Body of pancreas (tissue), 4 donors: ENCODE measurements around the gene CDK16.

ENCODE experiments used
- CTCF ChIP-seq, 7 experiments: fragments of 450-650 bp in 4 of 7; fragments of 200-600 bp in 3 of 7; sonication (generic) in 3 of 7; IDR thresholded peaks; one replicate each; pipeline ENCODE4 v1.5.1; 2016 to 2019; ENCODE audit warnings: antibody characterized with exemption in 7 of 7
- POLR2A ChIP-seq, 3 donors: fragments of 450-650 bp; IDR thresholded peaks; one replicate each; pipeline ENCODE4 v1.6.1; 2016; ENCODE audit warnings: antibody characterized with exemption in 3 of 3, mild to moderate bottlenecking in 2 of 3

- TF ChIP-seq CTCF (IDR thresholded peaks at IDR 0.05), result no peak
- TF ChIP-seq POLR2A (IDR thresholded peaks at IDR 0.05), result no peak
These were observed 16.1 kb downstream of the CDK16 start for GRCh38 chrX:47234583-47234982.
